GM23338 (cell line): Measurements from ENCODE around the gene SLC9A8. TPM values are rescaled to one million over a fixed set of nuclear protein-coding genes. Genes with fewer than 3 reads are reported as not detected.

Experiments used
- ATAC-seq: fragments of 200-7000 bp; cut with Tn5 transposase; 3 replicates; pipeline ENCODE4 v1.9.1; 2020
- DNase-seq: peaks from one replicate; pipeline ENCODE4 v3.0.0-alpha.2; 2015; ENCODE audit warnings: low spot score
- H2AFZ ChIP-seq: fragments of 200-600 bp; sonication (generic); 2 replicates; pipeline ENCODE4 v1.8.0; 2016; ENCODE audit warnings: antibody characterized with exemption, mild to moderate bottlenecking, moderate library complexity
- H3F3A ChIP-seq: fragments of 200-600 bp; sonication (generic); replicated peaks from 2 replicates; pipeline ENCODE4 v1.8.0; 2017; ENCODE audit warnings: antibody characterized with exemption, mixed run types, low read depth
- H3K27ac ChIP-seq: fragments of 200-600 bp; sonication (generic); 2 replicates; pipeline ENCODE4 v1.6.1; 2016; ENCODE audit warnings: low read depth
- H3K27me3 ChIP-seq: fragments of 200-600 bp; sonication (generic); 2 replicates; pipeline ENCODE4 v1.8.0; 2016; ENCODE audit warnings: mild to moderate bottlenecking, mixed run types, moderate library complexity; ENCODE audit not compliant: insufficient read depth
- H3K36me3 ChIP-seq: fragments of 200-600 bp; sonication (generic); 2 replicates; pipeline ENCODE4 v1.8.0; 2016; ENCODE audit warnings: mild to moderate bottlenecking; ENCODE audit not compliant: insufficient read depth
- H3K4me1 ChIP-seq: fragments of 200-600 bp; sonication (generic); 2 replicates; pipeline ENCODE4 v1.8.0; 2016; ENCODE audit warnings: mild to moderate bottlenecking, moderate library complexity; ENCODE audit not compliant: insufficient read depth
- H3K4me2 ChIP-seq: fragments of 200-600 bp; sonication (generic); 2 replicates; pipeline ENCODE4 v1.7.1; 2017; ENCODE audit warnings: mixed run types
- H3K4me3 ChIP-seq: fragments of 200-600 bp; sonication (generic); 2 replicates; pipeline ENCODE4 v1.6.1; 2016; ENCODE audit warnings: mixed run types
- H3K79me2 ChIP-seq: fragments of 200-600 bp; sonication (generic); replicated peaks from 2 replicates; pipeline ENCODE4 v1.8.0; 2017; ENCODE audit warnings: mild to moderate bottlenecking; ENCODE audit not compliant: insufficient read depth
- H3K9me2 ChIP-seq: fragments of 200-600 bp; sonication (generic); 2 replicates; pipeline ENCODE4 v1.8.0; 2017; ENCODE audit not compliant: insufficient read depth
- H4K20me1 ChIP-seq: fragments of 200-600 bp; sonication (generic); replicated peaks from 2 replicates; pipeline ENCODE4 v1.8.0; 2017; ENCODE audit warnings: mild to moderate bottlenecking; ENCODE audit not compliant: insufficient read depth
- H3K27ac Mint-ChIP-seq: 2 replicates; pipeline ENCODE4 v1.8.0; 2020; ENCODE audit warnings: inconsistent platforms, mild to moderate bottlenecking, moderate library complexity, mixed read lengths
- H3K27me3 Mint-ChIP-seq: 3 replicates; pipeline ENCODE4 v1.8.0; 2022; ENCODE audit warnings: low read depth, mild to moderate bottlenecking, moderate library complexity, mixed read lengths, inconsistent platforms; ENCODE audit not compliant: insufficient read depth, poor library complexity
- H3K36me3 Mint-ChIP-seq: 3 replicates; pipeline ENCODE4 v1.8.0; 2021; ENCODE audit warnings: low read depth, mild to moderate bottlenecking, inconsistent platforms, moderate library complexity, mixed read lengths
- H3K4me1 Mint-ChIP-seq: 3 replicates; pipeline ENCODE4 v1.8.0; 2020; ENCODE audit warnings: mild to moderate bottlenecking, inconsistent platforms, mixed read lengths
- H3K4me3 Mint-ChIP-seq: 3 replicates; pipeline ENCODE4 v1.8.0; 2021; ENCODE audit warnings: moderate library complexity, mild to moderate bottlenecking, inconsistent platforms, mixed read lengths
- H3K9me3 Mint-ChIP-seq: 3 replicates; pipeline ENCODE4 v1.8.0; 2020; ENCODE audit warnings: moderate library complexity, mild to moderate bottlenecking, inconsistent platforms, mixed read lengths
- CREB1 ChIP-seq: fragments of 250-450 bp; sonication (Bioruptor Pico); IDR thresholded peaks from 2 replicates; pipeline ENCODE4 v1.5.0; 2020; ENCODE audit warnings: low read depth, mild to moderate bottlenecking, moderate library complexity
- CTCF ChIP-seq, 2 experiments: fragments of 200-600 bp in 1 of 2; sonication (generic) in 1 of 2; conservative IDR thresholded peaks; 2 replicates each; pipeline versions ENCODE4 v1.5.1 to v1.6.1; 2016 to 2017; ENCODE audit warnings: antibody characterized with exemption in 2 of 2, low read depth in 2 of 2, mild to moderate bottlenecking in 2 of 2, moderate library complexity in 1 of 2
- ETS1 ChIP-seq: IDR thresholded peaks from 2 replicates; pipeline ENCODE4 v1.6.1; 2016; ENCODE audit warnings: antibody characterized with exemption
- EZH2 ChIP-seq: fragments of 200-600 bp; sonication (generic); IDR thresholded peaks from one replicate; pipeline ENCODE4 v1.8.0; 2017; ENCODE audit warnings: antibody characterized with exemption, mild to moderate bottlenecking, low read depth; ENCODE audit not compliant: unreplicated experiment
- EZH2phosphoT487 ChIP-seq: fragments of 200-600 bp; sonication (generic); IDR thresholded peaks from one replicate; pipeline ENCODE4 v1.8.1; 2018; ENCODE audit warnings: antibody characterized with exemption; ENCODE audit not compliant: unreplicated experiment
- JUNB ChIP-seq: IDR thresholded peaks from one replicate; pipeline ENCODE4 v1.6.1; 2016; ENCODE audit warnings: antibody characterized with exemption; ENCODE audit not compliant: unreplicated experiment
- NANOG ChIP-seq: IDR thresholded peaks from 2 replicates; pipeline ENCODE4 v1.6.1; 2016; ENCODE audit warnings: antibody characterized with exemption, borderline replicate concordance
- POLR2AphosphoS5 ChIP-seq: IDR thresholded peaks from 2 replicates; pipeline ENCODE4 v1.6.1; 2016; ENCODE audit warnings: antibody characterized with exemption, low read depth
- REST ChIP-seq: IDR thresholded peaks from one replicate; pipeline ENCODE4 v1.6.1; 2018; ENCODE audit warnings: antibody characterized with exemption; ENCODE audit not compliant: unreplicated experiment
- STAT1 ChIP-seq: IDR thresholded peaks from one replicate; pipeline ENCODE4 v1.6.1; 2016; ENCODE audit warnings: antibody characterized with exemption; ENCODE audit not compliant: unreplicated experiment
- ZNF114 ChIP-seq: fragments of 250-450 bp; sonication (Bioruptor Pico); IDR thresholded peaks from 2 replicates; pipeline ENCODE4 v1.5.0; 2020; ENCODE audit warnings: mild to moderate bottlenecking, moderate library complexity
- ZNF331 ChIP-seq: fragments of 250-450 bp; sonication (Bioruptor Pico); IDR thresholded peaks from 2 replicates; pipeline ENCODE4 v1.5.0; 2020; ENCODE audit warnings: low read depth, mild to moderate bottlenecking, moderate library complexity
- ZNF462 ChIP-seq: fragments of 250-450 bp; sonication (Bioruptor Pico); IDR thresholded peaks from 2 replicates; pipeline ENCODE4 v1.5.0; 2020; ENCODE audit warnings: mild to moderate bottlenecking, moderate library complexity
- polyA plus RNA-seq: library from polyadenylated mRNA; unstranded; fragments of >200 nt; fragmentation: Nextera tagmentation; extraction: Ambion mirVana; gene quantifications from 2 replicates; pipeline ENCODE4 v1.2.1, GENCODE V29; 2016
- total RNA-seq: library from RNA; depleted of rRNA; stranded (reverse); fragments of >200 nt; shearing (Covaris generic); gene quantifications from 2 replicates; pipeline ENCODE4 v1.2.3, GENCODE V29; 2014

The SLC9A8 gene
- total and polyA plus RNA-seq, 2 experiments from 2014 or later: 2.6 to 6.4 TPM

DNA sequence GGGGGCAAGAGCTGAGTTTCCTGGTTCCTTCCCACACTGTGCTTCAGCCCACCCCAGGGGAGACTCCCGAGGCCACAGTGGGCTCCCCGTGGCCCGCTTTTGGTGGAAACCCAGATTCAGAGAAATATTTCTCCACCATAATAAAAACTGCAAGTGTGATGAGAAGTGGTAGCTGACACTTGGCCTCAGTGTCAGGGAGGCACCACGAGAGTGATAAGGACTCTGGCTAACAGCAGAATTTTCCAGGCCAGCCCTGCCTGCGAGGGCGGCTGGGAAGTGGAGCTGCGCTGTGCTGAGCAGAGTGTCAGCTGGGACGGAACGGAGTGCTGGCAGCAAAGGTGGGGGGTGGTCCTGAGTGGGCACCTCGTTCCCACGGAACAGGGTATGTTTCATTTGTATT is 80.2 kb downstream of the SLC9A8 start:
- Histone ChIP-seq H3K27ac (no peak overlapping the region), H3K4me1 (peaks cover 10% of the 10 kb centered on the region), H3K27me3 (no peaks in the 10 kb centered on the region), H3K9me2 (no peaks in the 10 kb centered on the region), H3K4me3 (no peak overlapping the region), H3K36me3 (no peaks in the 10 kb centered on the region), H3K4me2 (no peak overlapping the region), H4K20me1 (no peaks in the 10 kb centered on the region), H3F3A (no peaks in the 10 kb centered on the region), H2AFZ (no peak overlapping the region), H3K79me2 (no peaks in the 10 kb centered on the region)
- H3K9me3 Mint-ChIP-seq: no peaks in the 10 kb centered on the region
- peaks cover 17% of the 10 kb centered on the region for H3K27me3 Mint-ChIP-seq
- peak overlapping the region; percentile 68; the same call in 1 of the 2 replicates for H3K27ac Mint-ChIP-seq
- 0 out of 3 replicates have a peak, but pooled peaks cover 2% of the 10 kb centered on the region for H3K36me3 Mint-ChIP-seq
- no peak overlapping the region for H3K4me3 Mint-ChIP-seq
- no peak for TF ChIP-seq NANOG
- TF ChIP-seq EZH2phosphoT487: no peak
- no peak for TF ChIP-seq ETS1
- TF ChIP-seq EZH2: no peak
- no peak for TF ChIP-seq ZNF462
- TF ChIP-seq CTCF (conservative IDR thresholded peaks at IDR 0.05; ENCODE audit: low read depth in 2 of 2): no peak
- no peak for TF ChIP-seq ZNF331 (CRISPR knock-in tag)
- no peak for TF ChIP-seq POLR2AphosphoS5
- no peak for TF ChIP-seq JUNB
- TF ChIP-seq CREB1: no peak
- TF ChIP-seq STAT1: no peak
- no peak for TF ChIP-seq ZNF114 (CRISPR knock-in tag)
- TF ChIP-seq REST: no peak
- H3K4me1 Mint-ChIP-seq: peaks cover 36% of the 10 kb centered on the region
- no peak for DNase-seq
- ATAC-seq: no peak
